ENCODE data around the gene NTF3.

NTF3 gene

DNA sequence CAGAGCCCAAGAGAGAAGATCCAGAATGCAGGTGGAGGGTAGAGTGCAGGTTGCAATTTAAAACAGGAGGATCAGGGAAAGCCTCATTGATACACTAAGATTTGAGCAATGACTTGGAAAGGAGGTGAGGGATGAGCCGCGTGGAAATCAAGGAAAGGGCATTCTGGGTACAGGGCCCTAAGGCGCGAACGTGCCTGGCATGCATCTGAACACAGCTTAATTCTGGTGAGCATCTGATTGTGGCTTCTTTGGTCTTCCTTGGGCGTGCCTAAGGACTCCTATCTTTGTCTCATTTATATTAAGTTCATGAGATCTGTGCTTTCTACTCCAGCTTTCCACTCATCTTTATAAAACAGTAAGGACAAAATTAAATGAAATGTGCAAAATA, 79.3 kb downstream of the NTF3 start:
- DNase-seq (ENCODE audit: low read depth): no peak

DNA sequence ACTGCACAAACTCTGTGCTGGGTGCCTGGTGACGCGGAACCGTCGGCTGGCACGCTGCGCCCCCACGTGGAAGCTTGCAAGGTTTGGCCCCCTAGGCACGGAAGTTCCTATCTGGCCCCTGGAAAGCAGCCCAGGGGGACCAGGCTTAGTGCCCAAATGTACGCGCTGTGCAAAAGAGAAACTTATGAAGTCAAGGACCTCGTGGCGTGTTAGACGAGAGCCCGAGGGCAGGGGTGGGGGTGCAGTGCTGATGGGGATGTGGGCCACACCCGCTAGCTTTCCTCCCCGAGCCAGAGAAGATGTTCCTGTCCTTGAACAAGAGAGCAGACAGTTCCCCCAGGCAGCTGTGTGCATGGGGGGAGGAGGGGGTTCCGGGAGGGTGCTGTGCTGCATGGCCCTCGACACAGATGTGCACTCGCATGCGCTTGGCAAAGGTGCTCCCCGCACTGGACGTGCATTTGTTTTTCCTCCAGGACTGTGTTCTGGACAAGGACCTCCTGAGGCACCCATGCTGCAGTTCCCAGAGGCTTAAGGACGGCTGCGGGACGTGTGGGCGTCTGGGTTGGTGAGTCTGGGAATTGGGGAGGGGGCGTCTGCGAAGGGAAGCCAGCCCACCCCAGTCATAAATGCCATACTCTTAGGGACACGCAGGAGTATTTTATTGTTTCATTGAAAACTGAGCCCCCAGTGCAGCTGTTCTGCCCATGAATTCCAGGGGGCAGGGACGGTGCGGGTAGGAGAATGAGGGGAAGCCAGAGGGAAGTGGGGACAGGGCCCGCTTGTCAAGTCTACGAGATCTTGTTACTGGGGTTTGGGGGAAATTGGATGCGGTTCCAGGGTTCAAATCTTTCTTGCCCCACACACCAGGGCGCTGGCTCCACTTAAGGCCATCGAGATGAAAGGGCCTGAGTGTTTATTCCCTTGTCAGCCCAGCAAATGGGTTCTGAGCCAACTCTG, 80.0 kb downstream of the NTF3 start:
- DNase-seq (ENCODE audit: low read depth): no peak

DNA sequence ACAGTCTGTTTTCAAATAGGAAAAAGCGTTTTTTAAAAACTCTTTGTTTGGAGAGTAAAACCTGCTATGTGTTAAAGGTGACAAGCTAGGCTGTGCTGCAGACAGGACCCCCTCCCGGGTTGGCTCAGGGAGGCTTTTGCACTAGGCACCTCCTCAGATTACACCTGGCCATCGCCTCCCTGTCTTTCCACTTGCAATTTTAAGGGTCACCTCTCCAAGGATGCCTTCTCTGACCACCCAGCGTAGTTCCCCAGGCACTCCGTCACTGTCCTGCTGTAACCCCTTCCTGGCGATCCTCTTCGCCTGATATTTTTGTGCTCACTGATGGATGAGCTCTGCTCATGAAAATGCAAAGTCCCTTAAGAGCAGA, 80.7 kb downstream of the NTF3 start:
- no peak for DNase-seq (ENCODE audit: low read depth)

DNA sequence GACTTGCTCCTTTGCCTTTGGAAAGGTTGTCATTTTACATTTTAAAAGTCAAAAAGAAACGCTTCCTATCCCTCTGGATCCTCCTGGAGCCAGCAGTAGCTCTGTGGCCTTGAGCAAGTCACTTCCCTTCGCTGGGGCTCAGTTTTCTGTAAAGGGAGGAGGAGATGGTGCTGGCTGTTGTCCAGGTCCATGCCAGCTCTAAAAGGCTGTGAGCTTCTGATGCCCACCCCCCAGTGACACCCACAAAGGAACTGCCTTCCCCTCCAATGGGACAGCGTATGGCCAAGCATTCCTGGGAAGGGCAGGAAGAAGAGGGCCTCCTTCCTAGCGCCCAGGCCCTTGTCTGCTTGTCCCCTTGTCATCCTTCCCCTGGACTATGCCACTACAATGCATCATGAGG, 81.5 kb downstream of the NTF3 start:
- DNase-seq (ENCODE audit: low read depth): no peak

DNA sequence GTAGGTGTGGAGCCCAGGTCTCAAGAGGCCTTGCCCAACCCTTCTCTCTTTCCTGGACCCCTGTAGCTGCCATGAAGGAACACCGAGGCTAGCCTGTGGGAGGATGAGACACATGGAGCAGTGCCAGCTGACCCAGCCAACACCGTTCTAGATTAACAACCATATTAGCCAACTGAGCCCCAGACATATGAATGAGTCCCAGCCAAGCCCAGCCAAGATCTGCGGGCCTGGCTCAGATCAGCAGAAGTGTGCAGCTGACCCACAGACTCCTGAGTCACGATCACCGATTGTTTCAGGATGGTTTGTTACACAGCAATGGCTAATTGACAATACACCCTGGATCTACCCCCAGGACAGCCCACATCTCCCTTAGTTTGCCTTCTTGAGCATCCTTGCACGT, 82.1 kb downstream of the NTF3 start:
- DNase-seq (ENCODE audit: low read depth): no peak

DNA sequence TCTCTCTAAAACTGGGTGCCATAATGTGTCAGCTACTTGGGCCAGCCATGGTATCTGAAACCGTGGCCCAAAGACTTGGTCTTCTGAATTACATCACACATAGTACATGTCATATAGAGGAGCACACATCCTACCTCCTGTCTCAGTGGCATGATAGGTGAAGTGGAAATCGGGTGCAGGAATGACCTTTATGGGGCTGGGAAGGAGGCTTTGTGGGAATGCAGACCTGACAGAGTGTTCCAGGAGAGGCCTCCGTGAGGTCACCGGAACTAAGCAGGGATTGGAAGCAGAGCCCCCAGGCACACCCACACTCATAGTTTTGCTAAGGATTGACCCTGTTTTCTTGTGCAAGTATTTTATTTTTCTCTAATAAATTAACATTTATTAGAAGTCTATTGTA, 82.6 kb downstream of the NTF3 start:
- no peak for DNase-seq (ENCODE audit: low read depth)

DNA sequence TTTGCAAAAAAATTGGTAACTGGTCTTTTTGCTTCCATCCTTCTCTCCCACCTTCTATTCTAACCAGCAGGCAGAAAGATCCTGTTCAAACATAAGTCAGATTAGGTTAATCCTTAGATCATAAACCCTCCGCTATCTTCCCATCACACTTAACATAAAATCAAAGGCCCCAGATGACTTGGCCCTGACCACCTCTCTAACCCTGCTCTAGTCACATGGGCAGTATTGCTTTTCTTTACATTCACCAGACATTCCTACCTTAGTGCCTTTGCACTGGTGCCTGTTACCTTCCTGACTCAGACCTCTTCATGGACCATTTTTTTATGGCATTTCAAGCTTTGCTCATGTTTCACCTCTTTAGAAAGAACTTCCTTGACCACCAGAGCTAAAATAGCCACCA, 83.5 kb downstream of the NTF3 start:
- DNase-seq (ENCODE audit: low read depth): no peak

DNA sequence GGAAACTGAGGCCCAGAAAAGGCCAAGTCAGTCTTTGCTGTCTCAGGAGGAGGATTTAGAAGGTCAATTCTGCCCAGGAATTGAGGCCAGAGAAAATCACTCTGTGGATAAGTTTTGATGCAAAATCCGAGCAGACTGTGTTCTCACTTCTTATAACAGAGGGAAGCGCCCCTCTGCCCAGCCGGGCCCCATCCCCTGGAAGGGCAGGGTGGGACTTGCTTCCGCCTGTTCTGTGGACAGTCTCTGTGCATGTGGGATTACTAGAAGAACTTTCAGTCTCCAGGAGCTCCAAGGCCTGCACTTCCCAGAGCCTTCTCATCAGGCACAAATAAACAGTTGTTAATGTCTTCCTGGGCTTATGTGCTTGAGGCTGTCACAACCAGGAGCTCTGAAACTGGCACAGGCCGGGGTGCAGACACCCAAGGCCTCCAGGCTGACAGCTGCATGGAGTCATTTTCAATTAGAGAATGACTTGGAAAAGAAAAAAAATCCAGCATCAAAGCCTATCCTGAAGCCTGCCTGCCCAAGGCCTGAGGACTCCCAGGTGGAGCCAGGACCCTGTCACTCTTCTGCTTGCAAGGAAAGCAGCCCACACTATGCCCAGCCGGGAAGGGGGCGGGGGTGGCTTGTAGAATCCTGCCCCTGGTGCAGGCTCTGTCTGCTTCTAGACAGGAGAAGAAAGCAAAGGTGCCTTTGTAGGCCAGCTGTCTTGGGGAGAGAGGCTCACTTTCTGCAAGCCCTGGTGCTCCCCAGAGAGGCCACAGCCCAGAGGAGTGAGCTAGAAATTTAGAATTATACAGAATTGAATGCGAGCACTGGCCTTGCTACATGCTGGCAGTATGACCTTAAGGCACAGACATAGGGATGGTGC, 84.7 kb downstream of the NTF3 start:
- DNase-seq (ENCODE audit: low read depth): no peak

DNA sequence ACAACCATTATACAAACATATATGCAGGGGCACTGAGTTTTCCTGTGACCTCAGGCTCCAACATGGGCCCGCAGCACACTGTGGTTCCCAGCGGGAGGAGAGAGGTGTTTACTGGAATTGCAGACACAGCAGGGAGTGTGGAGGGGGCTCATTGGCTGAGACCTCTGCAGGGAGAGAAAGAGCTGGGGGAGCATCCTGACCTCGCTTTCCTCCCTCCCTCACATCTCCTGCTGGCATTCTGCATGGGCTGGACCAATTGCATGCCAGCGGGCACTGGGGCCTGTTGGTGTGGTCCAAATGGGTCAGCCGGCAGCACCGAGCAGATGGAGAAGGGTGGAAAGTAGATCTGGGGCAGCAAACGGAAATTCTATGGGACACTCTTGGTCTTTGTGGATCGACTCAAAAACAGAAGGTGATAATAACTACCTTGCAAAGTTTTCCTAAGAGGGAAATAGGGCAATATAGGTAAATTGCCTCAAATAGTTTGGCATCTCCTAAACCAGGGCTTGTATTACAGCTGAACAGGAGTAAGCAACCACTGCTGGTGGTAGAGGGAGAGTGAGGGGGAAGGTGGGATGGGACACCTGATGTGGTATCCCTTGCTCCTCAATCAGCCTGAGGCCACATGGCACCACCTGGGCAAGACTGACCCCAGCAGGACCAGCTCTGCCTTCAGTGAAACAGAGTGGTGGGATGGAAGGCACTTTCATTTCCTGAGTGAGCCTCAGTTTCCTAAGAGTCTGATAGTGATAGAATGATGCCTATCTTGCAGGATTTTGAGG, 86.9 kb downstream of the NTF3 start:
- no peak for DNase-seq (ENCODE audit: low read depth)

DNA sequence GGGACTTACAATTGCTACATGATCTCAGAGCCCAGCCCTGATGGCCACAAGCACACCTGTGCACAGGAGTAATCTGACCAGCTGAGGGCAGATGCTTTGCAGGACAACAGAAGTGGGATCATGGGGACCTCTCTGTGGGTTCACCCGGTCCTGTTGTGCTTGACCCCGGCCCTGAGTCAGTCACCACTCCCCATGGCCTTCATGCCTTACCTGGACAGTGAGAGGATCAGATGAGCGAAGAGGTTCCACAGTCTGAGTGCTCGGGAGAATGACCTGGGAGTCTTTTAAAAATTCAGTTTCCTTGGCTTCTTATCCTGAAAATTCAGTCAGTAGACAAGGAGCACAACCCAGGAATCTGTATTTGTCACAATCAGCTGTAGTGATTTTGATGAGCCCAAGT, 88.1 kb downstream of the NTF3 start:
- DNase-seq (ENCODE audit: low read depth): no peak

DNA sequence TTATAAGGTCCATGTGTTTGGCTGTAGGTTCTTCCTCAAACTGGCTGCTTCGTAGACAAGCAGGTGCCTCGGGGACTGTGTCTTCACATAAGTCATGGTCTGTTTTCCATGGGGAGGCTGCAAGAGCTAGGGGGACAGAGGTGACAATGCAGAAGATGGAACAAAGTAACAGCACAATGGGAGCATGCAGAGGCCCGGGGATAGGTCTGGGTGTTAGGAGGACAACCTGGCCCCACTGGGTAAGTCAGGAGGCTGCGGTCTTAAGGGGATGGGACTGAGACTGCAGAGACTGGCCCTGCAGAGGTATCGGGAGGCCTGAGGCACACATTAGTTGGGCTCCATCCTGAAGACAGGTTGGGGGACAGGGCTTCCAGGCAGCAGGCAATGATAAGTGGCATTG, 88.9 kb downstream of the NTF3 start:
- no peak for DNase-seq (ENCODE audit: low read depth)

DNA sequence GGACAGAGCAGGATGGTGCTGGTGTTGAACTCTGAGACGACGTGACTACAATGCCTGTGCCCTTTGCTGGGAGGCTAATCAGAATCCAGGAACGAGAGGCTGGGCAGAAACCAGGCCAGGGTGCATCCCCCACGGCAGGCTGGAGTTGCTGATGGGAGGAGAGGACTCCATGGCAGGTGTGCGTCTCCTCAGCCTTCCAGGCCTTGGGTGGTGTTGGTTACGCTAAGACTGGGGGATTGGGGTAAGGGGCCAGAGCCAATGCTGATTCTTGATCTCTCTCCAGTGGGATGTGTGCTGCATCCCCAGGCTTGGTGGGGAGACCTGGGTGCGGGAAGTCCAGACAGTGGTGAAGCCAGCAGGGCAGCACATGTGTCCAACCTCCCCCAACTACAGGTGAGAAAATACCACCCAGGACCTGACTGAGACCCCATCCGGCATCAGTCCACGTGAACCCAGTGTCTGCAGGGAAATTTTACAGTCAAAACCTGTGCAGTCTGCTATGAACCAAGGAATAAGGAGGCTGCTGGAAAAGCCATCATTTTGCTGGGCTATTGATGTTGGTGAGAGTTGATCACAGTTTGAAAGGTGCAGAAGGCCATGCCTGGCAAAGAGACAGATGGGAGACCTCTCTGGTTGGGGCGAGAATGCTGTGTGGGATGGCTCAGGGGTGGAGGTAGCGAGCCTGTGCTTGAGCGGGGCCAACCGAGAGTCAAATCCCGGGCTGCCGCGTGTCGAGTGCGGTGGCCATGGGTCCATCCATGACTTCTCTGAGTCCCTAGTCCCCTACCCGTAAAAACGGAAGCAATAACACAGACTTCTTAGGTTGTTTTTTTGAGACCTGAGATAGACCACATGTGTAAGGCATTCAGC, 89.8 kb downstream of the NTF3 start:
- DNase-seq (ENCODE audit: low read depth): no peak

DNA sequence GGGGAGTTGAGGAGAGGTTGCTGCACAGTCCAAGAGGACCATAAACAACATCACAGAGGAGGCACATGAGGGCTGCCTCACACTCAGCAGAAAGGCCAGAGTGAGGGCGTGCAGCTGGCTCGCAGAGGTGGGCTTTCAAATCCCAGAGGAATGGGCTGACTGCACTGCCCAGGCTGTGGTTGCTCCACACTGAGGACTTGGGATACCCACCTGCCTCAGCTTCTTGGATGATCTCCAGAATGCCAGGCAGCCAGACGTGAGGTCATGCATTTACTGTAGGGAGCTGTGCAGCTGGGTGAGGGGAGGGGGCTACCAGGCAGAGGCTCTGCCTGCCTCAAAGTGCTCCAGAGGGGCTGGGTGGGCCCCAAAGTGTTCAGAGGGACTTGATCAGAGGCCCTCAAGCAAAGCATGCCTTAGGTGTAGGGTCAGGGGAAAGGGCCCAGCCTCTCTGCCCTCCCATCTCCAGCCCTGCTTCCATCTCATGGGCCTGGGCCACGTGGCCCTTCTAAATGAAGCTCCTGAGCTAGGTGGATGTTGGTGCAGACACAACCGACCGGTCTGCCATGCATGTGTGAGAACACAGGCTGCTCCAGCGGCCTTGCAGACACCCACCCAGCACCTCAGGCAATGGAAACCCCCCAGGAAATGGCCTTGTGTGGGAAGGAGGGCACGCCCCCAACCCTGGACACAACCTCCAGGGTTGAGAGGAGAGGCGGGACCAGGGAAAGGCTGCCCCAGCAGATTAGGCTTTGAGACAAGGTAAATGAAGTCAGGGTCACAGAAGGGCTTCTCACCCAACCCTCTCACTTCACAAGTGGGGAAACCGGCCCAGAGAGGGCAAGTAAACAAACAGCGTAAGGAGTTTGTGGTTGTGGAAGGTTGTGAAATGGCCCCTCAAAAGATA, 90.8 kb downstream of the NTF3 start:
- DNase-seq (ENCODE audit: low read depth): no peak

DNA sequence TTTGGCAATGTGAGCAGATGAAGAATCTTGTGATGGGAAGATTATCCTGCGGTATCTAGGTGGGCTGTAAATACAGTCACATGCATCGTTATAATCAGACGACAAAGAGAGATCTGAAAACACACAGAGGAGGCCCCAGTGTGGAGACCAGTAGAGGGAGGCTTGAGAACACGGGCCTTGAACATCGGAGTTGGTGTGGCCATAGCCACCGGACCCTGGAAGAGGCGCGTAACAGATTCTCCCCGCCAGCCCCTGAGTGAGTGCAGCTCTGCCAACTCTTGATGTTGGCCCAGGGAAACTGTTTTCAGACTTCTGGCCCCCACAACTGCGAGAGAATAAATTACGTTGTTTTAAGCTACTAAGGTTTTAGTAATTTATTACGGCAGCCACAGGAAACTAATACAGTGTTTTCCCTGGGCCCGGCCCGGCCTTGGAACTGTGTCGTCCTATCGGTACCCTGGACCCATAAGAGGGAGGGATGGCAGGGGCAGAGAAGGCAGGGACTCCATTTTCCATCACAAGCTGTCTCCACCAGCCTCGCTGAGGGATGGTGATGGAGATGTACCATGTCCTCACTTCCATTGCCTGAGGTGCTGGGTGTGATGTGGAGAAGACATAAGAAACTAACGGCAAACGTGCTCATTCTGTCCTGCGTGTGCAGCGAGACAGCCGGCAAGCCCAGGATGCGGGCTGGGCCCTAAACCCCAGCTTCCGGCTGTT, 91.6 kb downstream of the NTF3 start:
- no peak for DNase-seq (ENCODE audit: low read depth)

DNA sequence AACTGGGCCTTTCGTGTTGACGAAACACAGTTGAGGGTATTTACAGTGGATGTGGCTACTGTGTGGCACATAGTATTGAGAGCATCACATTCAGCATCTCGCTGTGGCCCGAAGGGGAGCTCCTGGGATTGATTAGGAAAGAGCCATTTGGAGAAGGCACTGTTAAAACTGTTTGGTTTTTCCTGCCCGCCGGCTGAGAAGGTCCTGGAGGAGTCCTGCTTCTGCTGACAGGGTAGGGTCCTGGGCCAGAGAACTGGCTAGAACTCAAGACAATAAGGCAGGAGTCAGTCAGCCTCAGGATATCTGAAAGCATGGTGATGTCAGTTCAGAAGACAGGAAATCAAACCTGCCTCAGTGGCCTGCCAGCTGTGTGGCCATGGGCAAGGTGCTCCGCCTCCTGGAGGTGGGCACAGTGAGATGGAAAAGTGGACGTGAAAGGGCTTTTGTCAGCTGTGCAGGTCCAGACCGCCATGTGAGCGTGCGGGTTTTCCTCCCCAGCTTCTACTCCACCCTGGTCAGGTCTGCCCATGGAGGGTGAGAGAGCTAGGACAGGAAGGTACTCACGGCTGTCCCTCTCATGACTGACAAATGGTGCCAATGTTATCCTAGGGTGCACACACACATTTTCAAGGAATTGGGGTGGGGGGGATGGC, 92.3 kb downstream of the NTF3 start:
- no peak for DNase-seq (ENCODE audit: low read depth)

DNA sequence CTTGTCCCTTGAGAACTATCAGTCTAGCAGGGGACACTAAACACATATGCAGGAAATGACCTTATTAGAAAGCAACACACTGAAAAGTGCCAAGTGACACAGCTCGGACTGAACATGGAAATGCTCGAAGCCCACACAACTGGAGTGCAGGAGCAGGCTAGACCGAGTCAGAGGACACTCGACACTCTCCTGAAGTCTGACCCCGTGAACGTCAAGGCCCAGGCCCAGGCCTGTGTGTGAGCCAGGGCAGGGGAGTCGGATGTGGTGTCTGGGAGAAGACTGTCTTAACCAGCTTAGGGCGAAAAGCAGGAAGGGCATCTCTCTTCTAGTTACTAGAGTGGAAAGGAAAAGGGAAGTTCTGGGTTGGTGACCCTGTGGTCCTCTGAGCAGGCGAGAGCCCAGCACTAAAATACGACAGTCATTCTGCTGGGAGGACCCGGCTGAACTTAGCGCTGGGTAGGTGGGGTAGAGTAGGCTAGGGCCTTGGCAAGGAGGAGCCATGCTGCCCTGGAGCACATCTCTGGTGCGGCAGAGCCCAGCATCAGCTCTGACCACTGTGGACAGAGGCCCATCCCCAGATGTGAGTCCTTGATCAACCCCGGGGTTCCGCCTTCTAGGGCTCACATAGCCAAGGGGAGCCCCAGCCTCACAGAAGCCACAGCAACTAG, 93.0 kb downstream of the NTF3 start:
- no peak for DNase-seq (ENCODE audit: low read depth)

DNA sequence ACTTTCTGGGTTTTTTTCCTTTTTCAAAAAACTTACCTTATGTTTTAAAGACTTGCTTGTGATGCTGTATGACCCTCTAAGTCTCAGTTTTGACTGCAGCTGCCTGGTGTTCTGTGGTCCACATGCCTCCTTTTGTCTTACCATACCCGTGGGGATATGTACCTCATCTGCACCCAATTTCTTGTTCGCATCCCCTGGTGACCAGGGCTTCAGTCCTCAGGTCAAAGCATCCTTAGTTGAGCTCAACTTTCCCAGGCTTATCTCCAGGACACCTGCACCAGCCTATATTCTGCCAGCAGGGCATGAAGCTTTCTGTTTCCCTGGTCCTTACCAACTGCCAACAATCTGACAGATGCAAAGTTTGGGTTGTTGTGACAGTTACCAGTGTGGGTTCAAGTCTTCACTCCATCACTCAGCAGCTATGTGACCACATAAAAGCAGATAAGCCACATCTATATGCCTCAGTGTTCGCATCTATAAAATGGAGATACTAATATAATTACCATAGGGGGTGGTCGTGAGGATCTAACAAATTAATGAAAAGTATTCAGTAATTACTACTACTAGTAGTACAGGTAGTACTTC, 94.0 kb downstream of the NTF3 start:
- DNase-seq (ENCODE audit: low read depth): no peak

DNA sequence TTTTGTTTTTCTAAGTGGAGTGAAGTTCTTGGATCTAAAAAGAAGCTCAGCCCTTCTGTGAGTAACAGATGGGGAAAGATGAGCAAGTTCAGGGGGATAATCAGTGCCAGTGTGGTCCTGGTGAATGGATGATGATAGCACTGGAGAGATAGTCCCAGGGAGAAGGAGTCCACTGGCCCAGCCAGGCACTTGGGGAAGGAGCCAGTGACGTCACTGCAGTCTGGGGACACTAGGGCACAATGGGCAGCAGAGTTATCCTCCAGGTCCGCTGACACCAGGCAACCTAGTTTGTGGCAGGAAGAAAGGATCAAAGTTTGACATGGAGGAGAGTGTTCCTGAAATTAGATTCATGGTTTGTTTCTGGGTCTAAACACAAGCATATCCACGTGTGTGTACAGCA, 101.5 kb downstream of the NTF3 start:
- no peak for DNase-seq (ENCODE audit: low read depth)

All from CMK (cell line).